Progenitor cell of endocrine pancreas (in vitro differentiated cells): Measurements from ENCODE around the gene DLL1. TPM values are rescaled to one million over a fixed set of nuclear protein-coding genes. Genes with fewer than 3 reads are reported as not detected.

ENCODE experiments used
- DNase-seq: peaks from one replicate; pipeline ENCODE4 v3.0.0; 2021; ENCODE audit warnings: low spot score; ENCODE audit not compliant: unreplicated experiment
- H3K27ac Mint-ChIP-seq: 2 replicates; pipeline ENCODE4 v1.8.0; 2021; ENCODE audit warnings: mild to moderate bottlenecking, moderate library complexity, mixed read lengths
- H3K27me3 Mint-ChIP-seq: 2 replicates; pipeline ENCODE4 v1.8.0; 2021; ENCODE audit warnings: mixed read lengths
- H3K36me3 Mint-ChIP-seq: 2 replicates; pipeline ENCODE4 v1.8.0; 2022; ENCODE audit warnings: mixed read lengths; ENCODE audit not compliant: insufficient read depth
- H3K4me1 Mint-ChIP-seq: 2 replicates; pipeline ENCODE4 v1.8.0; 2021; ENCODE audit warnings: low read depth, mixed read lengths
- H3K4me3 Mint-ChIP-seq: 2 replicates; pipeline ENCODE4 v1.8.0; 2021; ENCODE audit warnings: low read depth, mild to moderate bottlenecking, moderate library complexity, mixed read lengths
- H3K9me3 Mint-ChIP-seq: 2 replicates; pipeline ENCODE4 v1.8.0; 2021; ENCODE audit warnings: low read depth, mixed read lengths
- total RNA-seq: library from RNA; stranded (reverse); gene quantifications from 2 replicates; pipeline ENCODE4 v1.2.1, GENCODE V29; 2021
- TF ChIP-seq, protein P1 (sequence below): fragments of 200-600 bp; sonication (generic); IDR thresholded peaks from one replicate; pipeline ENCODE4 v1.5.0; 2021; ENCODE audit warnings: antibody characterized with exemption, mild to moderate bottlenecking; ENCODE audit not compliant: unreplicated experiment

Gene DLL1
- total RNA-seq, 1 donor from 2014 or later, result 75.3 TPM

DNA sequence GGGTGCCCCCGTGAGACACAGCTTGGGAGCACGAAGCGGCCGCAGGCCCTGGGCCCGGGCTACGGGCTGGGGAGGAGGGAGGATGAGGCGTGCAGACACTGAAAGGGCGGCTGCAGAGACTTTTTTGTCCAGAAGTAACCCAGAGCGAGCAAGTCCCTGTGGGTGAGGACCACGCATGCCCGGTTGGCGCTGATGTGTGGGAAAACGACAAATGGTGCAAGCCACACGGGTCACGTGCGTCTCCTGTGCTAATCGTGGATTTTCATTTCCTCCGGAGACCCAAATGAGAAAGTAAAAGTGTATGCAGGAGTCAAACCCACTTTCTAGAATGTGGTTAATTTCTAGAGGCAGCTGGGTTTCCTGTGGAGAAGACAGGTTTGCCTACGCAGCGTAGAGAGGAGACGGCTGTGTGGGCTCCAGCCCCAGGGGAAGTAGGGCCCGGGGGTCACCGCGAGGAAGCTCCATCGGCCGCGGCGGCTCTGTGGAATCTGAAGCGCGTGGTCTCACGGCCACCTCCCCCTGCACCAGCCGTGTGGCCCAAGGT lies 19.0 kb downstream of the DLL1 start:
- Mint-ChIP-seq H3K27me3 (peaks cover 16% of the 10 kb centered on the region), H3K4me3 (no peak overlapping the region), H3K9me3 (no peaks in the 10 kb centered on the region), H3K4me1 (peaks cover 29% of the 10 kb centered on the region), H3K36me3 (peaks cover 1% of the 10 kb centered on the region), H3K27ac (no peak overlapping the region)
- TF ChIP-seq, protein P1, sequence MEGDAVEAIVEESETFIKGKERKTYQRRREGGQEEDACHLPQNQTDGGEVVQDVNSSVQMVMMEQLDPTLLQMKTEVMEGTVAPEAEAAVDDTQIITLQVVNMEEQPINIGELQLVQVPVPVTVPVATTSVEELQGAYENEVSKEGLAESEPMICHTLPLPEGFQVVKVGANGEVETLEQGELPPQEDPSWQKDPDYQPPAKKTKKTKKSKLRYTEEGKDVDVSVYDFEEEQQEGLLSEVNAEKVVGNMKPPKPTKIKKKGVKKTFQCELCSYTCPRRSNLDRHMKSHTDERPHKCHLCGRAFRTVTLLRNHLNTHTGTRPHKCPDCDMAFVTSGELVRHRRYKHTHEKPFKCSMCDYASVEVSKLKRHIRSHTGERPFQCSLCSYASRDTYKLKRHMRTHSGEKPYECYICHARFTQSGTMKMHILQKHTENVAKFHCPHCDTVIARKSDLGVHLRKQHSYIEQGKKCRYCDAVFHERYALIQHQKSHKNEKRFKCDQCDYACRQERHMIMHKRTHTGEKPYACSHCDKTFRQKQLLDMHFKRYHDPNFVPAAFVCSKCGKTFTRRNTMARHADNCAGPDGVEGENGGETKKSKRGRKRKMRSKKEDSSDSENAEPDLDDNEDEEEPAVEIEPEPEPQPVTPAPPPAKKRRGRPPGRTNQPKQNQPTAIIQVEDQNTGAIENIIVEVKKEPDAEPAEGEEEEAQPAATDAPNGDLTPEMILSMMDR, result no peak
- DNase-seq, result no peak

DNA sequence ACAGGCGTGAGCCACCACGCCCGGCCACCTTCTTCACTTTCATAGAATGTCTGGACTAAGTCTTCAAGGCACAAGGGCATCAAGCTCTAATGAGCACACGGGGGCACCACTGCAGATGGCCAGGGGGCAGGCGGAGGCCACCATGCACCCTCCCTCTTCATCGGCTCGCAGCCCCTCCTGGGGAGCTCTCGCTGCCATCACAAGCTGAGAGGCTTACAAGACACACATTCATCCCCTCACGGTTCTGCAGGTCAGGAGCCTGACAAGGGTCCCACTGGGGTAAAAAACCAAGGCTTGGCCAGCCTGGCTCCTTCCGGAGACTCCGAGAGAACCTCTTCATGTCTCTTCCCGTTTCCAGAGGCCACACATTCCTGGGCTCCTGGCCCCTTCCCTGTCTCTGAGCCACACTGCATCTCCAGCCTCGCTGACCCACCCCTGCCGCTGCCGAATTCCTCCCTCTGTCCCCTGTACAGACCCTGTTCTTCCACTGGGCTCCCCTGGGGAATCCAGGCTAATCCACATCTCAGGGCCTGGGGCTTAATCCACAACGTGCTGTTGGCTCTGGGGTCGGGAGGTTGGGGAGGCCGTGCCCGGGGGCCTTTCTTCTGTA lies 19.8 kb downstream of the DLL1 start:
- Mint-ChIP-seq H3K27ac (peak overlapping the region; percentile 88), H3K4me1 (peaks cover 34% of the 10 kb centered on the region), H3K27me3 (peaks cover 16% of the 10 kb centered on the region), H3K9me3 (no peaks in the 10 kb centered on the region), H3K36me3 (peaks cover 1% of the 10 kb centered on the region), H3K4me3 (no peak overlapping the region)
- TF ChIP-seq, protein P1, result no peak
- no peak for DNase-seq

DNA sequence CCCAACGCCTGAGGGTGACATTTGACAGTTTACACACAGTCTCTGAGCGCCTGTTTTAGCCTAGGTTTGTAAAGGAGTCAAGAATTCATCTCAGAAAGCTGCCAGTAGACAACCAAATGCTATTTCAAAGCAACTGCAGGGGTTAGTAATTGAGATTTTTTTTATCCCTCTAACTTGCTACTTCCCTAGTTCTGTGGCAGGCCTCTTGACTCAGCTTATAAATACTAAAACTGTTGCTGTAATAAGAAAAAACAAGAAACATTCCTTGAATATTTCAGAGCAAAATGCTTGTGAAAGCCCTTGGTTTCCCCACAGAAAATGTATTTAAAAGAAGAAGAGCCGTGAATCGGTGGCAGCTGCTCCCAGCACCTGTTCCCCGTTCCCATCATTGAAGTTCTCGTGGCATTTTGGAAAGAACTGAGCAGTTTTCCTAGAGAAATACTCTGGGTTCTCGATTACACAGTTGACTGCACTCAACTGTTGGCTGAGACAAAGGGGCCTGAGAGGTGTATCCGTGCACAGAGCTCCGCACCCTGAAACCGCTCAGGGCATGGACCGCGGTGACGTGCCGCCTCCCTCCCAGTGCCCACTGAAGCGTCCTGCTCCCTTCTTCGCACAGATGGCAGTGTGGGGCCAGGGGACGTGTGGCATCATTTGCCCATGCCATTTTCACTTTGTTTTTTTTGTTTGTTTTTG lies 20.9 kb downstream of the DLL1 start:
- Mint-ChIP-seq H3K27ac (peak overlapping the region; percentile 99), H3K27me3 (peaks cover 12% of the 10 kb centered on the region), H3K36me3 (peaks cover 1% of the 10 kb centered on the region), H3K4me3 (peak overlapping the region; percentile 60), H3K9me3 (no peaks in the 10 kb centered on the region), H3K4me1 (peaks cover 44% of the 10 kb centered on the region)
- TF ChIP-seq, protein P1, result no peak
- DNase-seq, result no peak

DNA sequence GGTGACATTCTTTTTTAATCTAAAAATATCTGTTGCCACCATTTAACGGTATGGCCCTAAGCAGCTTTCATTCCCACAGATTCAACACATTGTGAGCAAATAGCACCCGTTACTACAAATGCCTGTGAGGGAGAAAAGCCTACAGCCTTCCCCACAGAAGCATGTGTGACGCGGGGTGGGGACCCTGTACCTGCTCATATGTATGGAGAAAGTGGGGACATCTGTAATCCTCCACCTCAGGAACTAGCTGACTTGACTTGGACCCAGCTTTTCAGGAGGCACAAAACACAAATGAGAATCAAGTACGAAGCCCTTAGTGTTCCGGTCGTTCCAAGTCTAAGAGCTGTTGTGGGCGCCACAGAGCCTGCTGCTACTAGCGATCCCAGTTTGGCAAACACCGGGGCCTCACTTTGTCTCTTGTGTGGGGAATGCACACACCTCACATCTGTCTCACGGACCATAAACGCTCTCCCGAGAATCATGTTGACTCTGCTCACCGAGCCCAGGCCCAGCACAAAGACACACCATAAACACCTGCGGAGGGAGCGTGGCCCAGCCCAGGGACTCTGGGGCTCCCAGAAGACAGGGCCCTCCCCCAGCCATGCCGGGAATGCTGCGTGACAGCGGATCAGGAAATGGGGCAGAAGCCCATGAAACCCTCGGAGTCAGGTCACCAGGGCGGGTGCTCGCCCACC lies 21.6 kb downstream of the DLL1 start:
- Mint-ChIP-seq H3K4me3 (peak overlapping the region; percentile 60), H3K27me3 (peaks cover 12% of the 10 kb centered on the region), H3K4me1 (peaks cover 47% of the 10 kb centered on the region), H3K27ac (peak overlapping the region; percentile 99), H3K36me3 (peaks cover 1% of the 10 kb centered on the region), H3K9me3 (no peaks in the 10 kb centered on the region)
- DNase-seq, result no peak
- TF ChIP-seq, protein P1, result no peak
